LHCN-M2 (cell line): ENCODE results near the gene ERBIN. TPM values are rescaled to one million over a fixed set of nuclear protein-coding genes. Genes with fewer than 3 reads are reported as not detected.

ENCODE experiments used
- DNase-seq: peaks from one replicate; pipeline ENCODE4 v3.0.0-alpha.2; 2012; ENCODE audit warnings: low read depth
- total RNA-seq: library from RNA; depleted of rRNA; stranded (reverse); fragments of >200 nt; gene quantifications from 2 replicates; pipeline ENCODE4 v1.2.3, GENCODE V29; 2014; rRNA removed

Gene ERBIN
- total RNA-seq, 1 experiment from 2014 or later = 50.1 TPM

- peak; percentile 65 for DNase-seq
Observed at GRCh38 chr5:66122379-66123034, 196.1 kb downstream of the ERBIN start.

DNA sequence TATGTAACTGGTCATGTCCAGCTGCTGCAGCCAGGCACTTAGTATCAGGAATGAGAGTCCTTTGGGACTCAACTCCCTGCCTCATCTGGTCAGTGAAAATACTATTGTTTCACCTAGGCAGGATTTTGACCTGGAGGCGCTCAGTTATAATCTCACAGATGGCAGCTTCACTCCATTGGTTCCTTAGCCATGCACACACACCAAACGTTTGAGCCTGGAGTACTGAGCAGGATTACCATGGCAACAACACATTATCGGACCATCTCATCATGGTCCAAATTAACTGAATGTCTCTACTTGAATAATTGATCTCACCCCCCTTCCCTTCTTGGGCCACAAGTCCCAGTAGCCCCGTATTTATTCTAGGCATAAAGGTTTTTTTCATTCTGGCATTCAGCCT lies 202.8 kb downstream of the ERBIN start:
- DNase-seq = no peak

DNA sequence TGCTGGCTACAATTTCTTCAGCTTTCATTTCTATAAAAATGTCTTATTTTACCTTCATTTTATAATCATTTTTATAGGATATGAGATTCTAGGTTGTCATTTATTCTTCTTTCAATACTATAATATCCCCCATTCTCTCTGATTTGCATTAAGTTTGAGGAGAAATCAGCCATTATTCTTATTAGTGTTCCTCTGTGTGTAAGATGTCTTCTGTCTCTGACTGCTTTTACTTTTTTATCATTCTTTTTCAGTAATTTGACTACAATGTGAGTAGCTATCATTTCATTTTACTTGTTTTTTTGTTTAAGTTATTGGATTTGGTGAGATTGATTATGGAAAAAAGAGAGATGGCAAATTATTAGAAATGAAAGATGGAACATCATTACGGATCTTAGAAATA lies 204.1 kb downstream of the ERBIN start:
- DNase-seq = no peak

Other genes with a start within 250 kb of the ERBIN start
- gene SGTB, start 204.5 kb upstream of the ERBIN start, total RNA-seq = 12.2 and 14.3 TPM in 2 replicates
- 40.7 and 47.1 TPM in 2 replicates for gene NLN, start 204.4 kb upstream of the ERBIN start, total RNA-seq
- gene SREK1, start 217.7 kb downstream of the ERBIN start, total RNA-seq = 37.4 and 39.7 TPM in 2 replicates